ENCODE data around the gene URM1.

The URM1 gene

DNA sequence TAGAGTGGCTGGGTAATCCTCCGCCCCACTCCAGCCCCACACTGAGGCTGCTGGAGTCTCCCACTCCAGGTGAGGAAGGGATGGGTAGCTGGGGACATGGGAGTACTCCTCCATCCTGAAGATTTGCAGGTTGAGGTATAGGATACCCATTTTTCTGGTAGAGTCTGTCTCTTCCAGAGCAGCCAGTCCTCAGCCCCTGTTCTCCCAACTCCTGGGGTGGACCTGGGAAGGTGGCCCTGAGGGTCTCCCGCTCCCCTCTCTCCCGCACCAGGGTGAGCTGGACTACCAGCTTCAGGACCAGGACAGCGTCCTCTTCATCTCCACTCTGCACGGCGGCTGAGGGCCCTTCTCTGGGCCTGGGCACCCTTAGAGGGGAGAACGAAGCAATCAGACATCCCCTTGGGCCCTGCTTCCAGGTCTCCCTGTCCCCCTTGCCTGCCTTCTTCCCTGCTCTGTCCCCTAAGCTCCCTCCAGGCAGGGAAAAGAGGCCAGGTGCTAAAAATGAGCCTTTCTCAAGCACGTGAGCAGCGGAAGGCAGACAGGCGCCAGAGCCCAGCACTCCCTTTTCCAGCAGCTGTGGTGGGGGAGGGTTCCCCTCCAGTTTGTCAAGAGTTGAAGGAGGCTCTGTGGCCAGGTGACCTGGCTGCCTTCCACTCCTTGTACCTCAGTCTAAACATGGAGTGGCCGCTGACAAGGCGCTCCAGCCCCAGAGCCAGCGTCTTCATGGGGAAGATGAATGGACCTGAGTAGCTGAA, 18.4 kb downstream of the URM1 start:
- peak; percentile 41 for DNase-seq

DNA sequence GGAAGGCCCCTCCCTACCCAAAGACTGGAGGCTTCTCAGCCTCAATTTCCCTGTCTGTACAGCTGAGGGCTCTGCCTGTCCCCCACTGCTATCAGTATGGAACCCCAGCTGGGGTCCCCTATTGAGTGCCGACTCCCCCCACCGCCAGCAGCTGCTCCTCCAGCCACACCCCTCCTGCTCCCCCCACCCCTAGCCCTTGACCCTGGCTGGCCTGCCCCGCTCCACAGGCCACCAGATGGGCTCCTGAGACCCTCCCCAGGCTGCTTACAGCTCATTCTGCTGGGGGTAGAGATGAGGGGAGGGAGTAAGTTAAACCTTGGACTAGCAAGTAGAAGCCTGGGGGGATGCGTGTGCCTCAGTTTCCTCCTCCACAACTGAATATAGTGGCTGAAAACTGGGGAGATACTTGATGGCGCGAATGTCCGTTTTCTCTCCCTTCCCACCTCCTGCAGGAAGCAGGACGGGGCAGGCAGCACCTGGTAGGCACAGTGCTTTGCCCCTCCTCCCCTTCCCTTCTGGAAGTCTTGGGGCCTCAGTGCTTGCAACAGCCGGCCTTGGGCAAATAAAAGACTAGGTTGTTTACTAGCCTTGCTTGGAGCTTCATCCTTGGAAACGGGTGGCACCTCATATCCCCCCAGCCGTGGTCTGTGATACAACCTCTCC, 19.1 kb downstream of the URM1 start:
- no peak for DNase-seq

DNA sequence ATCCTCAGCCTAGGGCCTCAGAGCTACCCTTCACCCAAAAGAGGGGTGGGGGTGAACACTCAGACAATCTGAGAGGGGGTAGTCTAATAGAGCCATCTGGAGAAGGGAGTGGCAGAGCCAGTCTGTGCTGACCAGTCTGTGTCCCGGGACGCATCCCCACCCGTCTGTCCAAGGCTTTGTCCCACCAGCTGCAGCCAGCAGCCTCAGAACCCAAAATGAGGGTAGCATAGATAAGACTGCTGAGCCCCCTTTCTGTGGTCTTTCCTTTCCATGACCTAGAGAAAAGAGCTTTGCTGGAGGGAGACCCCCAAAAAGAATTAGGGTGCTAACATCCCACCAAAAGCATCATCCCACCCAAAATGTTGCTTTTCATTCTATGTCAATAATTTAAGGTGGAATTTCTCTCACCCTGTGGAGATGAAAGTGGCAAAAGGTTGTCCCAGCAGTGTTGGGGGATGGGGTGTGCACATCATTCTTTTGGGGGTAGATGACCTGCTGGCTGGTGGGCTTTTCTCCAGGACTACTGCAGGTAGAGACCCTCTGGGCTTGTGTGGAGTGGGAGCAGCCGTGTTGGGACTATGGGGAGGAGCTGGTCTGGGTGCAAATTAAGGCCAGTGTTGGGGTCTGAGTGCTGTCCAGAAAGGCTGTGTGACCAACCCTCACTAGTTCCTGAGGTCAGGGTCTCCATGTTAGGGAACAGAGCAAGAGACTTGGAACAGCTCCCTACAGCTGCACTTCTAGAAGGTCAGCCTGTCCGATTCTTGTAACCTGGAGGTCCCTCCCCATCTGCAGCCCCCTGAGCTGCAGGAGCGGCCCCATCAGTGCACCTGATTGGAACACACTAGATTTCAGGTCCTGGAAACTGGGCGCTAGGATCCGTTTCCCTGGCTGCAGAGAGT, 19.9 kb downstream of the URM1 start:
- DNase-seq = no peak

DNA sequence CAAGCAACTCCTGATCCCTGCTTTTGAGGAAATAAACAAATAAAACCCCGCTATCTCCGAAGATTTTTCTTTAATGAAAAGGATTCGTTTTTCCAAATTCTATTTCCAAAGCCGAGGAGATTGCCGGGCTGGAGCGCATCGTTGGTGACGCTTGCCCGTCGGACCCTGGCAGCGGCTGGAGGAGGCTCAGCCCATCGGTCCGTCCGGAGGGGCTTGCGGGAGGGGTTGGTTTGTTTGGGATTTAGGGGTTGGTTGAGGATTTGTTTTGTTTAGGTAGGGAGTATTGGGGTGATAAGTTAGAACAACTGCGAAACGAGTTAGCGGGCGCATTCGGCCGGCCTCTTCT, 20.8 kb downstream of the URM1 start:
- DNase-seq = no peak

DNA sequence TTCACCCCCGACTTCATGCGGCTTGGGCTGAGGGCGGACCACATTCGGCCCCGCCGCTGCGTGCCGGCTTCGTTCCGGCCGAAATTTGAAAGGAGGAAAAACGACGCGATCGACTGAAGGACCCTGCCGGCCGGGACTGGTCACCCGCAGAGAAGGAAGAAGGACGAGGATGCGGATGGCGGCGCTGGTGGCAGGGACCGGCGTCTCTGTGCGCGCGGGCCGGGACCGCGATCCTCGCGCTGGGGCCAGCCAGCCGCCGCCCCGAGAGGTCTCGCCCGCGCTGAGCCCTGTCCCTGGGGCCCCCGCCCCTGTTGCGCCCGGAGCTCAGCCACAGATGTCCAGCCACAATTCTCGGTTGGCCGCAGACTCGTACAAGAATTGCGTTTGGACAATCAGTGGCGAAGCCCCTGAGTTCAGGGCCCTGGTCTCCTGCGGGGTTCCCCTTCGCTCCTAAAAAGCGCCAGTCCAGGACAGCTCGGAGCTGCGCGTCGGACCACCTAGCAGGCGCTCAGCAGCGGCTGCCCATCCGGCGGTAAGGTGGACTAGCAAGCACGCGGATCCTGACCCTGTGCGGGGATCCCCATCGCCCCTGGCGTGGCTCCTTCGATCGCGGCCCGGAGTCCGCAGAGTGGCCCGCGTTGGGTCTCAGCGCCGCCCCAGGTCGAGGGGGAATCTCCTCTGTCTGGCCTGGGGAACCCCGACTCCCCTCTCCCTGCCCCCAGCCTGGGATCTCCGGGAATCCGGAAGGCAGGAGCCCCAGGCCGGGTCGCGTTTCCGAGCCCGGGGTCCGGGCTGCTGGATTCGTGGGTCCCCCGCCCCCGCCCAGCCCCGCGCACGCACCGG, 21.3 kb downstream of the URM1 start:
- DNase-seq = no peak

DNA sequence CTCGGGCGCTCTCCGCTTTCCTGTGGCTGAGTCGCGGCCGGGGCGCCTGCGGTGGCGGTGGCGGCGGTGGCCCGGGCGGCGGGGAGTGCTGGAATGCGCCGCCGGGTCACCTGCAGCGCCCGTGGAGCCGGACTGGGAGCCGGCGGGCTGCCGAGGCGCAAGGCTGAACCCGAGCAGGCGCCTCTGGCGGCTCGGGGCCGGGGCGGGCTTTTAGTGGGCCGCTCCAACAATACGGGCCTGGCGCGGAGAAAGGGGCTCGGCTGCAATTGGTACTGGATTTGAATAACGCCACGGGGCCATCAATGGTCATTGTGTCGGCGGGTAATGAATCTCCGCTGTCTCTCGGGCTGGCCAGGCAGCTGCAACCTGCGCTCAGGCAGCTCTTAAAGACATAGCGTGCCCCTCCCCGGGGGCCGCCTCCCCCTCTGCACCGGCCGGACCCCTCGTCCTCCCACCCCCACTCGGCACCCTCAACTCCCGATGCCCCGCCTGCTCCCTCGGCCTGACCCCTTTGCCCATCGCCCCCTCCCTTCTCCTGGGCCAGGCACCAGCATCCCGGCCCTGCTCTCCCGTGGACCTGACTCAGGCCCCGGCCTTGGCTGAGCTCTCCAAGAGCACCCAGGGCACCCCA, 22.1 kb downstream of the URM1 start:
- no peak for DNase-seq

DNA sequence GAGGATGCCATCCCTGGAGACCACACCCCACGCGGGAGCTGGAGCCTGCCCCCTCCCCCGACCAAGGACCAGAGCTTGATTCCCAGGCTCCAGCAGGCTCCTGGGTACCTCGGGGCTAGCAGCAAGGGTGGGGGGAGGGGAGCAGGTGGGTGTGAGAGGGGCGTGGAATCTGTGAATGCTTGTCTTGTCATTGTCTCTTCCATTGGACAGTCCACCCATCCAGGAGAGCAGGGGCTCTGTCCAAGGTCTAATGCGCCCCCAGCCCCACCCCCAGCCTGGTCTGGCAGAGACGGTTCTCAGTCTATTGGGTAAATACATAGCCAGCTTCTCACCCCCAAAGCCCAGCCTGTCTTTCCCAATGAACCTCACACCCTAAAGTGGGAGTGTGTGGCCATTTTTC, 22.8 kb downstream of the URM1 start:
- DNase-seq = no peak

DNA sequence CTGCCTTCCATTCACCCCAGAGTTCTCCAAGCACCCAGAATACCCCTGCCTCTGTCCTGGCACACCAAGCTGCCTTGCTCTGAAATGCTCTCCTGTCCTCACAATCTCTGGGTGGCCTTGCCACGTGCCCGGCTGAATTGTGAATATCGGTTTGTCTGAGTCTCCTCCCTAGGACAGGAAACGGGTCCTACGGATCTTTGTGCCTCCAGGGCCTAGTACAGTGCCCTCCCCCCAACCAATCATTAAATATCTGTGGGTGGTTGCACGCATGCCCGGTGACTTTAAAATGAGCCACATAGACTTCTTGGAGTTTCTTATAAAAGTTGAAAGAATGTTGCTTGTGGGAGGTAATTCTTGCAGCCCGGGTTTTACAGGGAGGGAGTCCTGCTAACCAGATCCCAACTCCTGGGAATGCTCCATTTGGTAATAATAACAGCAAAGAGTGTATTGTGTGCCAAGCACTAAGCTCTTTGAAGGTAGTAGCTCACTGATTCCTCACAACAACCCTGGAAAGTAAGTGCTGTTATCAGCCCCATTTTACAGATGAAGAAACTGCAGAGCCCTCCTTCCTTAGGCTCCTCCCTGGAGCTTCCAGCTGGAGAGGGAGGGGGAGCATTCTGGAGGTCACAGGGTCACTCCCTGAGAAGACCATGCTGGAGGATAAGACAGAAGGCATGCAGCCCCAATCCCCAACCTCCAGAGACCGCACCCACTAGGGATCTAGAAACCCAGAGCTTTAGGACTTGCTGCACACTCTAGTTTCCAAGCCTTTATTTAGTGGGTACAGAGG, 23.4 kb downstream of the URM1 start:
- no peak for DNase-seq

DNA sequence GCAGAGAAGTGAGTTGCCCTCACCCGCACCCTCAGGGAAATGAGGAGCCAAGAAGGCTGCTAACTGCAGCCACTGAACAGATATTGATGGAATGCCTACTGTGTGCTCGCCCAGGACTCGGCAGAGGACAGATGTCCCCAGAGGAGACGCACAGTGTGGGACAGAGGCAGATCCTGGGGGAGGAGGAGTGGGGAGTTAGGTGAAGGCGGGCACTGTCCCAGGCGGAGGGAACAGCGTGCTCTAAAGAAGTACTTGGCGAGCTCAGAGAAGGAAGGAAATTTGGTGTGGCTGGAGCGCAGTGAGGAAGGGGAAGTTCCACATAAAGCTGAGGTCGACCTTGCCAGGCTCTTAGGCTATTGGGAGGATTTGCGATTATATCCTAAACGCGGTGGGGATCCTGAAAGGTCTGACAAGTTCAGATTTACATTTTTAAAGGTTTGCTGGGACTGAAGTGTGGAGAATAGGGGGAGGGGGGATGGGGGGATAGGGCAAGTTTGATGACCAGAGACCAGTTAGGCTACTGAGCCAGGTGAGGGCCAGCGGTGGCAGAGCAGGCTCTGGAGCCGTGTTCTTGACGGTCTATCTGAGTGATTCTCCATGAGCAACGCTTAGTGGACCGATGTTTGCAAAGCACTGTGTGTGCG, 25.9 kb downstream of the URM1 start:
- DNase-seq = no peak

DNA sequence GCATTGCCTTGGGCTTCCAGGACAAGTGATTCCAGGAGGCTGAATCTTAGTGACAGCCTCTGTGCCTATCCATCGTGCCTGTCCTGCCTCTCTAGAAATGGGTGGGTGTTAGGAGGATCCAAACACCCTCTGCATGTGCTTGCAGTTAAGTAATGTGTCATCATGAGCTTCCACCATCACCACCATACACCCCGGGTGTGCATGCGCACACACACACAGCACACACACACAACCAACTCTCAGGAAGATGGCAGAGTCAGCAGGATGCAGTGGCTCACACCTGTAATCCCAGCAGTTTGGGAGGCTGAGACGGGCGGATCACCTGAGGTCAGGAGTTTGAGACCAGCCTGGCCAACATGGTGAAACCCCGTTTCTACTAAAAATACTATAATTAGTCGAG, 26.7 kb downstream of the URM1 start:
- DNase-seq = no peak

DNA sequence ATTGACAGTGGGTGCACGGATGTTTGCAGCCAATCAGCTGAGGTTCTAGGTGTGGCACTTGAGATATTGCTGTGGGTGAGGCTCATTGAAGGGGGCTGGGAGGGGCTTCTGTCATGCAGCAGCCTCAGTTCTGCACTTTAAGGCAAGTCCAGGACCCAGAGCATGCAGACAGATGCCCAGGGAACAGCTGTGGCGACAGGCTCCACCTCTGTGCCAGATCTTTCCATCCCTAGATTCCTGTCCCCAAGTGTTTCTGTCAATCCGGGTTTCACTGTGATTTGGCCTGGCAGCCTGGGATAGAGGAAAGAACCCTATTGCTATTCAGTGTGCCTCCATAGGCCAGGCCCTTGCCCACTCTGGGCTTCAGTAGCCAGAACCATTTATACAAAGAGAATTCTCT, 28.7 kb downstream of the URM1 start:
- DNase-seq = no peak

DNA sequence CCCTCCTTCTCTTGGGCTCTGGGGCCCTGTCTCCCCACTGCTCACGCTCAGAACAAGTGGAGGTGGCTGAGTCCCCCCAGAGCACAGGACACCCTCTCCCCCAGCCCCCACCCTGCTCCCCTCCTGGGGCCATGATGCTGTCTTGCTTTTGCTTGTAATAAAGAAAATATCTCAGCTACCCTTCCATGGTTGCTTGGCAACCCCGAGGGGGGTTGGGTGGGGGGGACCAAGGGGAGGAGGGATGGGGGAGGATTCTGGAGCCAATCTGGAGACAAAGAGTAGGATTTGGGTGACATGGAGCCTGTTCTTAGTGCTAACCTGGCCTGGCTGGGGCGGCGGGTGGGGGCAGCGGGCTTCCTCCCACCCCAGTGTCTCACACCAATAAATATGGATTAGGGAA, 33.4 kb downstream of the URM1 start:
- no peak for DNase-seq

DNA sequence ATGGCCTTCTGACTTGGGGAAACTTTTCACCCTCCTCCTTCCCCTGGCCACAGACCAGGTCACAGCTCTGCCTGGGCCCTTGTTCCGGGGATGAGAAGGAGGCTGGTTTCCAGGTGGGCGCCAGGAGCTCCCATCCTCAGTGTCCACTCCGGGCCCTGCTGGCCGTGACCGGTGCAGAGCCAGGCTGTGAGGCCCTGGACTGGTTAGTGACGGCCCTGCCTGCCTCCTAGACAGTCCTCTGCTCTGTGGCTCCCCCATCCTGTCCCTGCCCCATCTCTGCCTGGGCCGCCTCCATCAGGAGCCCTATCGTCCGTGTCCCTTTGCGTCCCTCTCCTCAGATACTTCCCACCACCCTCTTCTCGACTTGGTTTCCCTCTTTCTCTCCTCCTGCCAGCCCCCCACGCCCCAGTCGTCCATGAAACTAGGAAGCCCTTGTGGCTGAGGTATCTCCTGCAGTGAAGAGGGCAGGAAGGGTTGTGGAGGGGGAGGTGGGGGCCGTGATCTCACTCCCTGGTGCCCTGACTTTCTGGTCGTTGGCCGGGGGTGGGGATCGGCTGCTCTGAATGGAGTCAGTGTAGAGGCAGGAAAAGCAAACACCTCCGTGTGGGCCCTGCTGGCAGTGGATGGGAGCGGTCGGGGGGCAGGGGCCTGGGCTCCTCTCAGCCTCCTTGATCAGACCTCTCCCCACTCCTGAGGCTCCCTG, 34.1 kb downstream of the URM1 start:
- DNase-seq = no peak

DNA sequence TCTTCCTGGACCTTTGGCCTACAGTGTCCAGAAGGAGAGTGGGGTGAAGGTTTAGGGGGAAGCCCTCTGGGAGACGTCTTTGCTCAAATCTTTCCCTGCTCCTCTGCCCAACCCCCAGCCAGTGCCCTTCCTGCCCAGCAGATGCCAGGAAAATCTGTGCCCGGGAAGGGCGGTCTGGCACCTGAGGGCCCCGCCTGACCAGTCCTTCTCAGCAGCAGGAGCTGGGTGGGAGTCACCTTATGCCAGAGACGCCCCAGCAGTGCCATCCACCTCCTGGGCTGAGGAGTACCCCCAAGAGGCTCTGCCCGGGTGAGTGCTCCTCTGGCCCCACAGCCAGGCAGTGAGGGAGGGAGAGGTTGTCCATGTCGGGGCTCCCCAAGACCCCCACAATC, 34.6 kb downstream of the URM1 start:
- DNase-seq = no peak

DNA sequence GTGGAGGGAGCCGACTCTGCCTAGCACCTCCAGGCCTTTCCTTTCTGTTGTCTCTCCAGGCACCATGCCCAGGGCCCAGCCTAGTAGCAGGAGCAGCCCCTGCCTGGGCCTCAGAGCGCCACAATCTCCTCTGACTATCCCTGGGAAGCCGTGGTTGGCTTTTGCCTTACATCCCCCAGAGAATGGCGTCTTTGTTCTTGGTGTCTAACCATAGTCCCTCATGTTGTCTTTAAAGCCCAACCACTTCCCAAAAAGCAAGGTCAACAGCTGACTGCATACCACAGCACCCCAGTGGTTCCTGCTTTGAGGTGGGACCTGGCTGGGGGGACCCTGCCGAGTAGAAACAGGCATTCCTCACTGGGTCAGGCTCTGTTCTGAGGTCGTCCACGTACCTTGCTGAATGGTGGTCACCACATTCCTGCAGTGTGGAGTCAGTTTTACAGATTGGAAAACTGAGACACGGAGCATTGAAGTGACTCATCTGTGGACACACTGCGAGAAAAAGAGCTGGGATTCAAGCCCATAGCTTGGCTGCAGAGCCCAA, 35.7 kb downstream of the URM1 start:
- no peak for DNase-seq

DNA sequence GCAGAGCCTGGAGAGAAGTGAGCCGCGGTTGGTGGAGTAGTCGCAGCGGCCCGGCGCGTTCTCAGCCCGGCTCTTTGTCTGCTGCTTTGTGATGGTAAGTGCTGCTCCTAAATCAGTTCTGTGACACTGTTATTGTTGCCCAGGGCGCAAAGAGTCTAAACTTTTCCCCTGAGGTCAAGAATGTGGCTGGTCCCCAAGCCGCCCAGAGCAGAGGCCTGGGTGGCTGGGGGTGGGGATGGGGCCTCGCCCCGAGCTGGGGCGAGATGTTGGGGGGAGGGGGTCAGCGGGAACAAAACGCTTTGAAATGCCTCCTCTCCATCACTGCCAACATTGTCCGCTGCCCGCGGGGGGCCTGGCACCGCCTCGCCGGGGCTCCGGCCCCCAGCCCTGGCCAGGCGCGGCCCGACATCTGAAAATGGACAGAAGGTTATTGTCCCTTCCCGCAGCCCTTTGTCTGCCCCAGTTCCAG, 37.8 kb downstream of the URM1 start:
- no peak for DNase-seq

DNA sequence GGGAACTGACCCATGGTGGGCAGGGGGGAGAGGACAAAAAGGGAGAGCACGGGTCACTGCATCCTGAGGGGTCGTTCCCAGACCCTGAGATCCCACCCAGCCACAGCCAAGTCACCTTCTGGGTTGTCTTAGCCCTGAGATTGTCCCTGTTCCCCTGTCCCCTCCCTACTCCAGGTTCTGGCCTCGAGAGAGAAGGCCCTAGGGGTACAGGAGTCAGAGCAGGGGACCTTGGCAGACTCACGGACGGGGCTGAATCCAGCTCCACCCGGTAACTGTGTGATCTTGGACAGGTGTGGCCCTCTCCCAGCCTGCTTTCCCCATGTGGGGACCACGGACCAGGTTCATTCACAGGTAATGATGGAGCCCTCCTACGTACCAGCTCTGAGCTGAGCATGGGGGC, 38.3 kb downstream of the URM1 start:
- no peak for DNase-seq

DNA sequence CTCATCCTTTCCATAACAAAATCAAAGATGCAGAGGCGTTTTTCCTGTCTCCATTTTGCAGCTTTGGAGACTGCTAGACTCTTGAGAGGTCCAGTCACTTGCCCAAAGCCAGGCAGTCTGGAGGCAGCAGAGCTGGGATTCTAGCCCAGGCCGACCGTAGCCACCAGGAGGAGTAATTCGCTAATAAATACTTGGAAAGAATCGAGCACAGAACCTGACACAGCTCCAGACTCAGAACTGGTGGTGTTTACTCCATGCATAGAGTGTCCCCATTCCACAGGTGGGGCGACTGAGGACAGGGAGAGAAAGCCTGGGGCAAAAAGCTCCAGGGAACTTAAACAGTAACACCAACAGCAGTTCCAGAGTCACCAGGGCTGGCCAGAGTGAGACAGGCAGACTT, 38.8 kb downstream of the URM1 start:
- DNase-seq = no peak

DNA sequence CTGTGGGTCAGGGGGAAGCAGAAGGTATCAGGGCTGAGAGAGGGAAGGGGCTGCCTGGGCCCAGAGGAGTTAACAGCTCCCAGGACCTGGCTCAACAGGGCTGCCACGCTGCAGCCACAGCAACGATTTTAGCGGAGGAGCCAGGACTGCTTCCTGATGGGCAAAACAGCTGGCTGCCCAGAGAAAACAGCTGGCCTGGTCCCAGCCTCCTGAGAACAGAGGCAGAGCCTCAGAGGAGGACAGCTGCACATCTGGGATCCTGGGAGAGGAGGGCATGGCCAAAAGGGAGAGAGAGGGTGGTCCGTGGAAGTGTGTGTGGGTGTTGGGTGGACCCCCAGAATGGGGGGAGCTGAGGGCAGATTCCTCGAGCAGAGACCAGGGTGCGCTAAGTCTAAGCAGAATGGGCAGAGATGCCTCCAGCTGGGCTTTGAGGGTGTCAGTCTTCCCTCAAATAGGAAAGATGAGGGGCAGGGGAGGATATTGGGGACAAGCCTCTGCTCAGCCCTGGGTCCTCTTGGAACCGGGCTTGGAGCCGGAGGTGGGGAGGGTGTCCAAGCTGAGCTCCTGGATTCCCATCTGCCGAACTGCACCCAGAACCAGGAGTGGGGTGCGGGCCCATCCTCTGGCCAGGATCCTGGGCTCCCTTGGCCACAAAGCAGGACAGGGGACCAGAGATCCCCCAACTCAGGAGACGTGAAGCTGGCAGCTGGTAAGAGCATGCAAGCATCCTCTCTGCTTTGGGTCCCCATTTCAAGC, 40.4 kb downstream of the URM1 start:
- DNase-seq = no peak
